Effector memory CD8-positive, alpha-beta T cell (primary cell): ENCODE measurements around the gene RPS19.
"Not testable (repeated sequence)": the region's sequence is repeated elsewhere in the genome, so short reads cannot be mapped to it uniquely, and the experiment has no call there.

Source experiments
- ATAC-seq: fragments of 150-1000 bp; cut with Tn5 transposase; replicated peaks from 2 replicates; pipeline ENCODE4 v1.10.0; 2021; ENCODE audit warnings: mild to moderate bottlenecking, moderate library complexity
- DNase-seq, 3 experiments: peaks; one replicate each; pipeline ENCODE4 v3.0.0; 2021
- H3K27ac Mint-ChIP-seq, 2 donors: one replicate each; pipeline ENCODE4 v1.8.0; 2022; ENCODE audit warnings: mild to moderate bottlenecking in 2 of 2, mixed read lengths in 2 of 2, moderate library complexity in 2 of 2
- H3K27me3 Mint-ChIP-seq, 2 donors: one replicate each; pipeline ENCODE4 v1.8.0; 2022; ENCODE audit warnings: mixed read lengths in 2 of 2
- H3K36me3 Mint-ChIP-seq: one replicate; pipeline ENCODE4 v1.8.0; 2022; ENCODE audit warnings: mild to moderate bottlenecking, moderate library complexity, mixed read lengths; ENCODE audit not compliant: insufficient read depth
- H3K4me1 Mint-ChIP-seq, 2 donors: one replicate each; pipeline ENCODE4 v1.8.0; 2022; ENCODE audit warnings: low read depth in 2 of 2, mixed read lengths in 2 of 2
- H3K4me3 Mint-ChIP-seq, 2 donors: one replicate each; pipeline ENCODE4 v1.8.0; 2022; ENCODE audit warnings: mild to moderate bottlenecking in 2 of 2, mixed read lengths in 2 of 2, moderate library complexity in 2 of 2
- H3K9me3 Mint-ChIP-seq, 2 donors: one replicate each; pipeline ENCODE4 v1.8.0; 2022; ENCODE audit warnings: mixed read lengths in 2 of 2

Gene RPS19

GRCh38 chr19:41863209-41863931 is 3.3 kb downstream of the RPS19 start:
- peaks cover 48 to 52% of the 10 kb centered on the region in 2 donors for H3K4me1 Mint-ChIP-seq
- H3K27me3 Mint-ChIP-seq: no peaks in the 10 kb centered on the region
- peak overlapping the region; percentile 81 to 89 for H3K4me3 Mint-ChIP-seq

DNA sequence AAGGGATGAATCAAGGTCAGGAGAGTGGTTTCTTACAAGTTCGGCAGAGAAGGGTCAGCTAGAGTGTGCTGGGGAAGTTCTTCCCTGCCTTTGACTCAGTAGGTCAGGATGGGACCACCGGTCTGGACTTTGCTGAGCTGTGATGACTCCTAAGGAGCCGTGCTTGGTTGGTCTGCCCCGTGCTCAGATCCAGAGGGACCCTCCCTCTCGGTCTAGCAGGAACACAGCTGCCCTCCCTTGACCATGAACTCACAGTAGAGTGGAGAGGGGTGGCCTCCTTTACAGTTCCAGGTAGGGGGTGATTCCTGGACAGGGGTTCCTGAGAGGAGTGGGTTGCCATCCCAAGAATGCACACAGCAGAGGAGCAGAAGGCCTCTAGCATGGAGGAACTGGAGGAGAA is 4.3 kb downstream of the RPS19 start:
- DNase-seq (no peak), ATAC-seq (no peak)
- peaks cover 54 to 55% of the 10 kb centered on the region in 2 donors for H3K4me1 Mint-ChIP-seq
- H3K27ac Mint-ChIP-seq: peak overlapping the region; percentile 81 to 90
- no peaks in the 10 kb centered on the region for H3K9me3 Mint-ChIP-seq
- H3K36me3 Mint-ChIP-seq: peaks cover 84% of the 10 kb centered on the region
- H3K4me3 Mint-ChIP-seq: peak overlapping the region in 1 of 2 donors; percentile 53
- H3K27me3 Mint-ChIP-seq: no peaks in the 10 kb centered on the region

More at GRCh38 chr19:41863209-41863931, 3.3 kb downstream of the RPS19 start:
- Mint-ChIP-seq H3K36me3 (peaks cover 82% of the 10 kb centered on the region), H3K9me3 (no peaks in the 10 kb centered on the region), H3K27ac (peak overlapping the region; percentile 81 to 90)
- ATAC-seq: no peak
- no peak for DNase-seq

GRCh38 chr19:41866284-41866683 is 6.2 kb downstream of the RPS19 start:
- DNase-seq (no peak), ATAC-seq (no peak)
- Mint-ChIP-seq H3K4me1 (peaks cover 53 to 56% of the 10 kb centered on the region in 2 donors), H3K27ac (peak overlapping the region; percentile 74 to 80), H3K4me3 (peak overlapping the region in 1 of 2 donors; percentile 25), H3K9me3 (no peaks in the 10 kb centered on the region), H3K27me3 (no peaks in the 10 kb centered on the region), H3K36me3 (peaks cover 85% of the 10 kb centered on the region)

DNA sequence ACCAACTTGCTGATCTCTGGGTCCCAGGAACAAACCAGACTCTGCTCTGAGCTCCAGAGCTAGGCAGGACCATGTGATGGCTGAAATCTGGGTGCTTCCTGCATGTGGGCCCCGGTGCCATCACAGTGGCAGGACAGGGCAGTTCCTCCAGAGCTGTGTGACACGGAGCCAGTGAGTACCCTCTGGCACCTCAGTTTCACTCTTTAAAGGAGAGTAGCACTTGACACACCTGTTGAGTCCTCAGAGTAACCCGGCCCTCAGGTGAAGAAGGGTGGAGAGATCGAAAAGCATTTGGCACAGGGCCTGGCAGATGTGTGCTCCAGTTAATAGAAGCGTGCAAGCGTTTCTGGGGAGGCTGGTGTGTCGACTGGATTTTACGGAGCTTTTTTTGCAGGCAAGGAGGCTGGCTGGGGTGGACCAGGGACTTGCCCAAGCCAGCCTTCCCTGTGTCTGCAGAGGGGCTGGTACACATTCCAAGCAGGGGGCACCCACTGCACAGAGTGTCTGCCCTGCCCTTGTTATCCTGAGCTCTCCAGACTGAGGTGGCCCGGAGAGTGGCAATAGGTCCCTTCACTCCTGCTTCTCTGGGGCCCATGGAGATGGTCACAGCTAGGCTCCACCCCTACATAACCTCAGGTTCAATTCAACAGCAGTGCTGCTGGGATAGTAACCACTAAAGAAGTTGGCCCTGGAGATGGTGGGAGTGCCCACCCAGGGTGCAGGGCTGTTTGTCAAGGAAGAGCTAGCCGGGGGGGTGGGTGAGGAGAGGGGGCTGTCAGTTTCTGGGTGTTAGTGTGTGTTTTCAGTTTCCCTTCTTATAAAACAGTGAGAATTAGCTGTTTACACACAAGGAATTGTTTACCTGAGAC is 8.3 kb downstream of the RPS19 start:
- no peaks in the 10 kb centered on the region for H3K27me3 Mint-ChIP-seq
- peaks cover 76% of the 10 kb centered on the region for H3K36me3 Mint-ChIP-seq
- peak overlapping the region in 1 of 2 donors; percentile 47 for H3K4me3 Mint-ChIP-seq
- peaks cover 44 to 56% of the 10 kb centered on the region in 2 donors for H3K4me1 Mint-ChIP-seq
- ATAC-seq: no peak
- H3K27ac Mint-ChIP-seq: peak overlapping the region; percentile 84 to 92
- no peaks in the 10 kb centered on the region for H3K9me3 Mint-ChIP-seq
- DNase-seq: no peak

- Mint-ChIP-seq H3K4me3 (peak overlapping the region in 1 of 2 donors; percentile 47), H3K4me1 (peaks cover 42 to 54% of the 10 kb centered on the region in 2 donors), H3K9me3 (no peaks in the 10 kb centered on the region), H3K27me3 (no peaks in the 10 kb centered on the region), H3K27ac (peak overlapping the region; percentile 84 to 92), H3K36me3 (peaks cover 71% of the 10 kb centered on the region)
- ATAC-seq: no peak
- no peak for DNase-seq
Observed at GRCh38 chr19:41868989-41869300, 8.9 kb downstream of the RPS19 start.

DNA sequence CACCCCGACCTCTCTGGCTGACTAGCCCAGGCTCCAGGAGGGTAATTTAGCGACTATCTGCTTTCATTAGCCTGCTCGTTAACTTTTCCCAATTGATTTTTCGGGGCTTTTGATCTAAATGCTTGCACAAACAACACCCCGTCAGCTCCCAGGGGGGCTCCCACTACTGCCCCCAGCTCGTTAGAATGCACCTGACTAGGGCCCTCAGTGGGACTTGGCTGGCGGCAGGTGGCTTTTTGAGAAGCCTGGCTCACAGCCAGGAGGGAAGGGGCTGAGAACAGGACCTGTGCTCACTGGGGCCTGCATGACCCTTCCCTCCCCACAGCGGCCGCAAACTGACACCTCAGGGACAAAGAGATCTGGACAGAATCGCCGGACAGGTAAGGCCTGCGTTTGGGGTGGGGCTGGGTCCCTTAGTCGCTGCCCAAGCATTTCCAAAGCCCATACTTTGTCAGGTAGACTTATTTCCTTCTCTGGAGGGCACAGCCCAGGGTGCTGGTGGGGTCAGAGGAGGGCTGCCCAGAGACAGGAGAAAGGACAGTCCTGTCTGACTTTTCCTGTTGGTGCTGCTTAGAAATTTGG is 9.4 kb downstream of the RPS19 start:
- Mint-ChIP-seq H3K36me3 (peaks cover 66% of the 10 kb centered on the region), H3K9me3 (no peaks in the 10 kb centered on the region), H3K4me3 (peak overlapping the region in 1 of 2 donors; percentile 19), H3K27me3 (no peaks in the 10 kb centered on the region), H3K27ac (peak overlapping the region; percentile 98 to 99), H3K4me1 (peaks cover 42 to 49% of the 10 kb centered on the region in 2 donors)
- DNase-seq (no peak), ATAC-seq (no peak)

GRCh38 chr19:41870401-41870873 is 10.4 kb downstream of the RPS19 start:
- Mint-ChIP-seq H3K9me3 (no peaks in the 10 kb centered on the region), H3K4me1 (peaks cover 43 to 47% of the 10 kb centered on the region in 2 donors), H3K36me3 (peaks cover 60% of the 10 kb centered on the region), H3K4me3 (peak overlapping the region; percentile 69 to 90), H3K27ac (peak overlapping the region; percentile 98 to 99), H3K27me3 (no peaks in the 10 kb centered on the region)
- no peak for ATAC-seq
- DNase-seq: no peak

GRCh38 chr19:41871573-41872383 is 11.7 kb downstream of the RPS19 start:
- peaks cover 53% of the 10 kb centered on the region for H3K36me3 Mint-ChIP-seq
- H3K27me3 Mint-ChIP-seq: no peaks in the 10 kb centered on the region
- ATAC-seq (peak; percentile 59), DNase-seq (peak; percentile 61 to 69 (median 64))
- peak overlapping the region; percentile 85 to 90 for H3K4me3 Mint-ChIP-seq
- H3K9me3 Mint-ChIP-seq: no peaks in the 10 kb centered on the region
- H3K4me1 Mint-ChIP-seq: peaks cover 45 to 47% of the 10 kb centered on the region in 2 donors
- peak overlapping the region; percentile 98 to 99 for H3K27ac Mint-ChIP-seq

GRCh38 chr19:41872384-41872774 is 12.3 kb downstream of the RPS19 start:
- peaks cover 51% of the 10 kb centered on the region for H3K36me3 Mint-ChIP-seq
- H3K27me3 Mint-ChIP-seq: no peaks in the 10 kb centered on the region
- no peak for DNase-seq
- H3K27ac Mint-ChIP-seq: peak overlapping the region; percentile 98 to 99
- no peak for ATAC-seq
- peaks cover 49% of the 10 kb centered on the region in 2 donors for H3K4me1 Mint-ChIP-seq
- no peaks in the 10 kb centered on the region for H3K9me3 Mint-ChIP-seq
- peak overlapping the region; percentile 85 to 90 for H3K4me3 Mint-ChIP-seq

- H3K4me1 Mint-ChIP-seq: peaks cover 47 to 51% of the 10 kb centered on the region in 2 donors
- peak; percentile 52 to 69 (median 57) for DNase-seq
- peaks cover 47% of the 10 kb centered on the region for H3K36me3 Mint-ChIP-seq
- ATAC-seq: no peak
- H3K4me3 Mint-ChIP-seq: peak overlapping the region; percentile 85 to 90
- peak overlapping the region; percentile 98 to 99 for H3K27ac Mint-ChIP-seq
- H3K27me3 Mint-ChIP-seq: no peaks in the 10 kb centered on the region
- H3K9me3 Mint-ChIP-seq: no peaks in the 10 kb centered on the region
Observed at GRCh38 chr19:41872775-41873647, 13.0 kb downstream of the RPS19 start.

DNA sequence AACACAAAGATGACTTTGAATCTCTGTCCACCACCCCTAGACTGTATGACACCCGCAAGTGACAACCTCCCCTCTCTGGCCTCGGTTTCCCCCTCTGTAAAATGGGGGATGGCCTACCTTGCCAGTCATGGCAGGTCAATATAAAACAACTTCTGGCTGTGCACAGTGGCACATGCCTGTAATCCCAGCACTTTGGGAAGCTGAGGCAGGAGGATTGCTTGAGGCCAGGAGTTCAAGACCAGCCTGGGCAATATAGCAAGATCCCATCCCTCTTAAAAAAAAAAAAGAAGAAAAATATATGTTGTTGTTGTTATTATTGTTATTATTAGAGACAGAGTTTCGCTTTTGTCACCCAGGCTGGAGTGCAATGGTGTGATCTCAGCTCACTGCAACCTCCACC is 15.9 kb downstream of the RPS19 start:
- H3K9me3 Mint-ChIP-seq, ATAC-seq, DNase-seq, H3K27me3 Mint-ChIP-seq: not testable (repeated sequence)
- Mint-ChIP-seq H3K36me3 (peaks cover 34% of the 10 kb centered on the region), H3K4me3 (peak overlapping the region; percentile 75 to 79), H3K4me1 (peaks cover 42 to 54% of the 10 kb centered on the region in 2 donors), H3K27ac (peak overlapping the region; percentile 99)
